CD14-positive monocyte (primary cell): ENCODE measurements around the gene AHNAK2. TPM values are rescaled to one million over a fixed set of nuclear protein-coding genes. Genes with fewer than 3 reads are reported as not detected.

Experiments
- DNase-seq, 3 donors: peaks; one replicate each; pipeline ENCODE4 v3.0.0-alpha.2; 2011 to 2022
- H2AFZ ChIP-seq: 2 replicates; pipeline ENCODE4 v1.6.0; 2012; ENCODE audit warnings: mild to moderate bottlenecking, low read depth, low read length, inconsistent platforms; ENCODE audit not compliant: insufficient read depth, poor library complexity, severe bottlenecking
- H3K27ac ChIP-seq, 2 donors: 1 replicate in 1 of 2; 2 replicates in 1 of 2; pipeline ENCODE4 v1.5.1; 2012 to 2013; ENCODE audit warnings: low read length in 2 of 2, control low read depth in 1 of 2, inconsistent platforms in 1 of 2, low read depth in 1 of 2, mild to moderate bottlenecking in 1 of 2
- H3K27me3 ChIP-seq, 2 donors: one replicate each; pipeline versions ENCODE4 v1.6.0 to v1.6.1; 2011 to 2013; ENCODE audit warnings: low read length in 2 of 2; ENCODE audit not compliant: control insufficient read depth in 2 of 2, insufficient read depth in 2 of 2
- H3K36me3 ChIP-seq, 2 donors: replicated peaks in 1 of 2; 1 replicate in 1 of 2; 2 replicates in 1 of 2; pipeline versions ENCODE4 v1.5.1 to v1.6.1; 2012 to 2013; ENCODE audit warnings: low read length in 2 of 2, control low read depth in 1 of 2, inconsistent platforms in 1 of 2, mild to moderate bottlenecking in 1 of 2; ENCODE audit not compliant: insufficient read depth in 2 of 2, control insufficient read depth in 1 of 2
- H3K4me1 ChIP-seq, 2 donors: 1 replicate in 1 of 2; 2 replicates in 1 of 2; pipeline versions ENCODE4 v1.5.1 to v1.6.1; 2012 to 2013; ENCODE audit warnings: low read length in 2 of 2, control low read depth in 1 of 2, inconsistent platforms in 1 of 2, mild to moderate bottlenecking in 1 of 2, moderate library complexity in 1 of 2; ENCODE audit not compliant: insufficient read depth in 2 of 2, control insufficient read depth in 1 of 2
- H3K4me2 ChIP-seq: replicated peaks from 2 replicates; pipeline ENCODE3; 2012; ENCODE audit warnings: low read length, moderate library complexity, mild to moderate bottlenecking; ENCODE audit not compliant: poor library complexity, severe bottlenecking; ENCODE audit errors: extremely low read depth
- H3K4me3 ChIP-seq, 3 experiments: fragments of 200-600 bp in 1 of 3; sonication (generic) in 1 of 3; replicated peaks in 1 of 3; 1 replicate in 2 of 3; 2 replicates in 1 of 3; pipeline ENCODE4 v1.5.1; 2011 to 2013; ENCODE audit warnings: low read length in 3 of 3, mild to moderate bottlenecking in 3 of 3, control low read depth in 2 of 3, low read depth in 2 of 3, inconsistent platforms in 1 of 3, moderate library complexity in 1 of 3
- H3K79me2 ChIP-seq: 2 replicates; pipeline ENCODE4 v1.6.0; 2012; ENCODE audit warnings: mild to moderate bottlenecking, control low read depth, inconsistent platforms, low read length, moderate library complexity; ENCODE audit not compliant: insufficient read depth
- H3K9ac ChIP-seq: 2 replicates; pipeline ENCODE4 v1.6.0; 2017; ENCODE audit warnings: low read length, mild to moderate bottlenecking; ENCODE audit not compliant: insufficient read depth, poor library complexity, severe bottlenecking
- H3K9me3 ChIP-seq, 2 donors: replicated peaks in 1 of 2; 1 replicate in 1 of 2; 2 replicates in 1 of 2; pipeline versions ENCODE4 v1.5.1 to v1.6.1; 2012 to 2013; ENCODE audit warnings: low read length in 2 of 2, control low read depth in 1 of 2; ENCODE audit not compliant: control insufficient read depth in 1 of 2, insufficient read depth in 1 of 2
- H4K20me1 ChIP-seq: 2 replicates; pipeline ENCODE4 v1.6.0; 2012; ENCODE audit warnings: mild to moderate bottlenecking, low read length, control low read depth, moderate library complexity; ENCODE audit not compliant: insufficient read depth
- H3K27ac Mint-ChIP-seq, 7 donors: one replicate each; pipeline ENCODE4 v1.8.0; 2020; ENCODE audit warnings: mild to moderate bottlenecking in 7 of 7, mixed read lengths in 7 of 7, moderate library complexity in 6 of 7, inconsistent platforms in 2 of 7
- H3K27me3 Mint-ChIP-seq, 3 donors: one replicate each; pipeline ENCODE4 v1.8.0; 2021 to 2022; ENCODE audit warnings: low read depth in 3 of 3, mild to moderate bottlenecking in 3 of 3, mixed read lengths in 3 of 3, moderate library complexity in 3 of 3, inconsistent platforms in 1 of 3
- H3K36me3 Mint-ChIP-seq, 2 donors: one replicate each; pipeline ENCODE4 v1.8.0; 2020; ENCODE audit warnings: mixed read lengths in 2 of 2, inconsistent platforms in 1 of 2, mild to moderate bottlenecking in 1 of 2
- H3K4me1 Mint-ChIP-seq: one replicate; pipeline ENCODE4 v1.8.0; 2020; ENCODE audit warnings: mild to moderate bottlenecking, mixed read lengths
- H3K4me3 Mint-ChIP-seq, 2 donors: one replicate each; pipeline ENCODE4 v1.8.0; 2020; ENCODE audit warnings: mild to moderate bottlenecking in 2 of 2, mixed read lengths in 2 of 2, moderate library complexity in 1 of 2
- H3K9me3 Mint-ChIP-seq, 7 donors: one replicate each; pipeline ENCODE4 v1.8.0; 2020 to 2022; ENCODE audit warnings: mixed read lengths in 7 of 7, mild to moderate bottlenecking in 6 of 7, moderate library complexity in 6 of 7, inconsistent platforms in 2 of 7
- WGBS: methylation state at CpG from one replicate; pipeline ENCODE4 v1.1.5; 2013; ENCODE audit warnings: missing lambda C conversion rate; ENCODE audit not compliant: insufficient coverage; 5-methylcytosine and 5-hydroxymethylcytosine counted together
- intact Hi-C, 2 donors: fragments of 100-400 bp; cut with micrococcal nuclease; formaldehyde crosslinking; loops; one replicate each; pipeline versions ENCODE4 v1.15.0 to v1.15.1; 2023
- polyA plus RNA-seq, 3 donors: library from polyadenylated mRNA; depleted of rRNA in 1 of 3; unstranded in 2 of 3; stranded (reverse) in 1 of 3; fragments of 300-500 nt in 2 of 3; fragments of >200 nt in 1 of 3; fragmentation: Illumina TruSeq in 2 of 3; gene quantifications; 1 replicate in 2 of 3; 2 replicates in 1 of 3; pipeline ENCODE4 v1.2.3, GENCODE V29; 2012 to 2021
- TF ChIP-seq, protein P1 (sequence below): fragments of 200-600 bp; IDR thresholded peaks from one replicate; pipeline ENCODE4 v1.8.0; 2022; ENCODE audit warnings: antibody characterized with exemption, mild to moderate bottlenecking

Gene AHNAK2
- polyA plus RNA-seq, 3 donors, result 0.01 TPM; not detected in 2

DNA sequence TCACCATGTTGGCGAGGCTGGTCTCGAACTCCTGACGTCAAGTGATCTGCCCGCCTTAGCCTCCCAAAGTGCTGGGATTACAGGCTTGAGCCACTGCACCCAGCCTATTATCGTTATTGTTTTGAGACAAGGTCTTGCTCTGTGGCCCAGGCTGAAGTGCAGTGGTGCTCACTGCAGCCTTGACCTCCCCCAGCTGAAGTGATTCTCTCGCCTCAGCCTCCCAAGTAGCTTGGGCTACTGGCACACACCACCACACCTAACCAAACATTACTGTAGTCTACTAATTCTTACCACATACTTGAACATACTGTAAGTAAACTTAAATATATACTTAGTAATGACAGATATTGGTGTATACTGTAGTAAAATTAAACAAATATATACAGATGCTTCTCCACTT, 47.3 kb upstream of the AHNAK2 start:
- peaks cover 14 to 17% of the 10 kb centered on the region in 2 donors for H3K36me3 Mint-ChIP-seq
- intact Hi-C loops, result loop anchor here (1.0 to 2.0 kb wide), 2 partner anchors 9 to 39 kb away; partner anchors contain the start of gene GPR132 (in 1 of the 2)
- peak overlapping the region in 1 of 3 experiments; percentile 45 for H3K4me3 ChIP-seq
- peak overlapping the region; percentile 89 to 92 for H3K27ac ChIP-seq
- H3K9ac ChIP-seq, result peak overlapping the region; percentile 41
- H3K27me3 Mint-ChIP-seq, result peaks cover 0 to 5% (median 5%) of the 10 kb centered on the region in 3 donors
- no peaks in the 10 kb centered on the region for H3K36me3 ChIP-seq
- no peak for DNase-seq
- TF ChIP-seq, protein P1, sequence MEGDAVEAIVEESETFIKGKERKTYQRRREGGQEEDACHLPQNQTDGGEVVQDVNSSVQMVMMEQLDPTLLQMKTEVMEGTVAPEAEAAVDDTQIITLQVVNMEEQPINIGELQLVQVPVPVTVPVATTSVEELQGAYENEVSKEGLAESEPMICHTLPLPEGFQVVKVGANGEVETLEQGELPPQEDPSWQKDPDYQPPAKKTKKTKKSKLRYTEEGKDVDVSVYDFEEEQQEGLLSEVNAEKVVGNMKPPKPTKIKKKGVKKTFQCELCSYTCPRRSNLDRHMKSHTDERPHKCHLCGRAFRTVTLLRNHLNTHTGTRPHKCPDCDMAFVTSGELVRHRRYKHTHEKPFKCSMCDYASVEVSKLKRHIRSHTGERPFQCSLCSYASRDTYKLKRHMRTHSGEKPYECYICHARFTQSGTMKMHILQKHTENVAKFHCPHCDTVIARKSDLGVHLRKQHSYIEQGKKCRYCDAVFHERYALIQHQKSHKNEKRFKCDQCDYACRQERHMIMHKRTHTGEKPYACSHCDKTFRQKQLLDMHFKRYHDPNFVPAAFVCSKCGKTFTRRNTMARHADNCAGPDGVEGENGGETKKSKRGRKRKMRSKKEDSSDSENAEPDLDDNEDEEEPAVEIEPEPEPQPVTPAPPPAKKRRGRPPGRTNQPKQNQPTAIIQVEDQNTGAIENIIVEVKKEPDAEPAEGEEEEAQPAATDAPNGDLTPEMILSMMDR, result no peak
- H3K9me3 Mint-ChIP-seq, result peaks cover 2 to 11% (median 3%) of the 10 kb centered on the region in 7 donors
- no peaks in the 10 kb centered on the region for H3K9me3 ChIP-seq
- peak overlapping the region; percentile 89 to 98 (median 97) for H3K27ac Mint-ChIP-seq
- peak overlapping the region; percentile 46 for H3K4me2 ChIP-seq
- no peaks in the 10 kb centered on the region for H4K20me1 ChIP-seq
- H3K4me3 Mint-ChIP-seq, result no peak overlapping the region
- peaks cover 47% of the 10 kb centered on the region for H3K4me1 Mint-ChIP-seq
- peaks cover 50 to 67% of the 10 kb centered on the region in 2 donors for H3K4me1 ChIP-seq
- H3K79me2 ChIP-seq, result peaks cover 19% of the 10 kb centered on the region
- H2AFZ ChIP-seq, result no peak overlapping the region
- WGBS, result 96% methylated on average over 5 of the region's 6 CpGs
- no peaks in the 10 kb centered on the region for H3K27me3 ChIP-seq

GRCh38 chr14:105023791-105024480, 45.8 kb upstream of the AHNAK2 start:
- Histone ChIP-seq H3K9ac (peak overlapping the region; percentile 20), H3K4me3 (no peak overlapping the region), H3K4me1 (peaks cover 63 to 81% of the 10 kb centered on the region in 2 donors), H3K9me3 (no peaks in the 10 kb centered on the region), H3K4me2 (no peak overlapping the region), H3K36me3 (no peaks in the 10 kb centered on the region), H3K79me2 (peaks cover 34% of the 10 kb centered on the region), H3K27ac (peak overlapping the region; percentile 89 to 92), H3K27me3 (no peaks in the 10 kb centered on the region), H2AFZ (no peak overlapping the region), H4K20me1 (peaks cover 6% of the 10 kb centered on the region)
- H3K36me3 Mint-ChIP-seq, result peaks cover 7 to 11% of the 10 kb centered on the region in 2 donors
- peak in 1 of 3 donors; percentile 36 for DNase-seq
- WGBS, result 80% methylated on average over 1 of the region's 4 CpGs
- intact Hi-C loops, result loop anchor here in 1 of 2 donors (2.0 kb wide), 1 partner anchor 41 kb away; the partner anchor contains the start of gene GPR132
- peaks cover 0 to 5% (median 3%) of the 10 kb centered on the region in 3 donors for H3K27me3 Mint-ChIP-seq
- H3K9me3 Mint-ChIP-seq, result peaks cover 2 to 9% (median 3%) of the 10 kb centered on the region in 7 donors
- H3K4me1 Mint-ChIP-seq, result peaks cover 60% of the 10 kb centered on the region
- H3K4me3 Mint-ChIP-seq, result no peak overlapping the region
- H3K27ac Mint-ChIP-seq, result peak overlapping the region; percentile 89 to 98 (median 97)
- TF ChIP-seq, protein P1, result no peak
